ENCODE data around the gene C16orf96.
A peak's percentile ranks its signal among the peaks of the same experiment; 100 is the strongest.

Gene C16orf96

DNA sequence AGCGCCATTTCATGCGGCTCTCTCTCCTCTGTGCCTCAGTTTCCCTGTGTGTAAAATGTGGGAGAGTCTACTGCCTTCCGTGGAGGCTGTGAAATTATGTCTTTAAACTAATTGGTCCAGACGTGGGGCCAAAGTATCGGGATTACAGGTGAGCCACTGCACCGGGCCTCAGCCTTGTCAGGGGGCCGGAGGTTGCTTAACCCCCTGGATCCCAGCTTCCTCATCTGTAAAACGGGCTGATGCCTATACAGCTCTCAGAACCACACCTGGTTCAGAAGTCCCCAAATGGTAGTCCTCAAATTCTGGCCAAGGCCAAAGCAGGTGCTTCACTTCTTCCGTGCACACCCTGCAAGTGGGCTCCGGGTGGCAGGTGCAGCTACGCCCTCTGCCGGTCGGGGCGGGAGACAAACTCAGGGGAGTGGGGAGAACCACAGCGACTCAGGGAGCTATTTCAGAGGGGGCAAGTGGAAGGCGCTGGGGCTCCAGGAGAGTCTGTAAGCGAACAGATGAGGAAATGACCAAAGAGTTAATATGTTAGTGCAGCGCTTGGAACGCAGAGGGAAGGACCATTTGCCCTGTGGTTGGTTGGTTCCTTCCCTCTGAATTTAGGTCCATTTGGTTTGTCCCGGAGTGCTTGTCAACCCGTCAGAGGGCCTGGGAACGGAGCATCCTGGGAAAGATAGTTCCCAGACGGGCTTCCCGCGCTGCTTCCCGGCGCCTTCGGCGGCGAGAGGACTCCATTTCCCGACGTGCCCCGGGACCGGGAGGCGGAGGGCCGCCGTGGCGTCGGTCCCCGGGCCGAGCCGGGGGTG, 68.1 kb downstream of the C16orf96 start, which contains the start of gene MGRN1:
Gene MGRN1, plus strand, starts transcription at position 812 of the 812 bp plus-strand sequence. CDS start 135 bp downstream, outside the sequence.
- DNase-seq: peak; percentile 93

DNA sequence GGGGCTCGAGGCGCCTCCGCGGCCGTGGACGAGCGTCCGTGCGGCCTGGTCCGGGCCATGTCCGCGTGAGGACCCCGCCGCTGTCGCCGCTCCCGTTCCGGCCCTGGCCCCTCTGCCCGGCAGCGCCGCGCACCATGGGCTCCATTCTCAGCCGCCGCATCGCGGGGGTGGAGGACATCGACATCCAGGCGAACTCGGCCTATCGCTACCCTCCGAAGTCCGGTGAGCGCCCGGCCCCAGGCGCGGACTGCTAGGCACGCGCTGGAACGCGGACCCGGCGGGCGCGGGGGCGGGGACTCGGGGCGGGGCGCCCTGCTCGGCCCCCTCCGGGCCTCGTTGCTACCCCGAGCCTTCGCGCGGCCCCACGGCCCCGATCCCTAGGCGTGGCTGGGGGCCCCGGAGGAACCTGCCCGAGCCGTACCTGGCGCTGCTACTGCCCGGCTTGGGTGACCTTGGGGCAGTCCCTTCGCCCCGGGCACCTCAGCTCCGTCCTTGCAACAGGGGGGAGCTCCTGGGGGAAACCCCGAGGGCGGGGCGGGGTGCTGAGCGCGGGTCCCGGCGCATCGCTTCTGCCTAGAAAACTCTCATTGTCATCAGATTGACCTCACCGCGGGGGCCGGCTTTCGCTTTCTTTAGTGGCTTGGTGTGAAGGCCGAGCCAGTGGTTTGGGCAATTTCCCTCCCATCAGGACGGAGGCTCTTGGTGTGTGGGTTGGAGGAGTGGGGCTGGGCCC, 68.9 kb downstream of the C16orf96 start:
- no peak for DNase-seq

- DNase-seq: no peak
These were observed 69.5 kb downstream of the C16orf96 start for GRCh38 chr16:4625560-4626159.

DNA sequence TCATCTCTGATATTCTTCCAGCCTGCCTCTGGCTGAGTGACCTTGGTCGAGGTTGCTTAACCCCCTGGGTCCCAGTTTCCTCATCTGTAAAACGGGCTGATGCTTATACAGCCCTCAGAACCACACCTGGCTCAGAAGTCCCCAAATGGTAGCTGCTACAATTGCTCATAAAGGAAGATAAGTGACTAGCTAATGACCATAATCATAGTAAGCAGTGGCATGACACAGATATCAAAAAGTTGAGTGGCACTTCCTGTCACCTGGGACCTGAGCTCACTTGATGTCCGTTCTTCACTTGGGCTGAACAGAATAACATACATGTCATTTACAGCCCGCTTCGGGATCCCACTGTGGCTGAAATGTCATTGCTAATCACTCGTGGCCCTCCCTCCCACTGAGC, 70.3 kb downstream of the C16orf96 start:
- DNase-seq: no peak

DNA sequence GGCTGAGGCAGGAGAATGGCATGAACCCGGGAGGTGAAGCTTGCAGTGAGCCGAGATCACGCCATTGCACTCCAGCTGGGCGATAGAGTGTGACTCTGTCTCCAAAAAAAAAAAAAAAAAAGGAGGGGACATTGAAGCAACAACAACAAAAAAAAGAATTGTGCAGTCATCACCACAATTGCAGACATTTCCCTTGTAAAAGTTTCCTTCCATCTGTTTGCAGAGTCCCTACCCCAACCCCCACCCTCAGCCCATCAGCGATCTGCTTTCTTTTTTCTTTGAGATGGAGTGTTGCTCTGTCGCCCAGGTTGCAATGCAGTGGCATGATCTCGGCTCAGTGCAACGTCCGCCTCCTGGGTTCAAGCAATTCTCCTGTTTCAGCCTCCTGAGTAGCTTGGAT, 72.1 kb downstream of the C16orf96 start:
- DNase-seq: no peak

DNA sequence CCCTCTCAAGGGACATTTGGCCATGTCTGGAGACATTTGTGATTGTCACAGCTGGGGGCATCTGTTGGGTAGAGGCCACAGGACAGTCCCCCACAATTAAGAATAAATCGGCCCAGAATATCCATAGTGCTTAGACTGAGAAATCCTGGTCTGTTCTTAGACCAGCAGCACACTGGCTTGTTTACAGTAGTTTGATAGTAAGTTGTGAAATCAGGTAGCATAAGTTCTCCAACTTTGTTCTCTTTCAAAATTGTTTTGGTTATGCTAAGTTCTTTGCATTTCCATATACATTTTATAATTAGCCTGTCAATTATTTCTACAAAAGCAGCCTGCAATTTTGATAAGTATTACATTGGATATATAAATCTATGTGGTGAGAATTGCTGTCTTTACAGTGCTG, 75.3 kb downstream of the C16orf96 start:
- no peak for DNase-seq

GRCh38 chr16:4633910-4634635, 77.9 kb downstream of the C16orf96 start:
- no peak for DNase-seq

GRCh38 chr16:4634768-4635167, 78.6 kb downstream of the C16orf96 start:
- DNase-seq: no peak

DNA sequence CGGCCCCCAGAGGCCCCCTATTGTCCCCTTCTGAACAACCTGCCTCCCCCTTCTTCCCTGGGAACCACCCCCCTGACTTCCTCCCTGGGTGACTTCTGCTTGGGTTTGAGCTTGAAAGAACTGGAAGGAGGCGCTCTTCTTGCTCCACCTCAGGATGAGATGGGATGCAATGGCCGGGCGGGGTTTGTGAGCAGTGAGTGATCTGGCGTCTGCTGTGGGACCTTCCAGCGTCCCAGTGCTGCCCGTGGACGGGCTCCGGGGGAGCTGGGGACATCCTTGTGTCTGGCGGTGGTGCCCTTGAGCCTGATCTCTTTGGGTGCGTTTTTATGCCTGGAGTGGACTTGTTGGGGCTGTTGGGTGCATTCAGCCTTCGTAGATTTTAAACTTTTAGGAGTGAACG, 80.1 kb downstream of the C16orf96 start:
- no peak for DNase-seq

- no peak for DNase-seq
These were observed 81.5 kb downstream of the C16orf96 start for GRCh38 chr16:4637501-4638166.

- DNase-seq: no peak
These were observed 83.9 kb downstream of the C16orf96 start for GRCh38 chr16:4639899-4640509.

- no peak for DNase-seq
These were observed 84.6 kb downstream of the C16orf96 start for GRCh38 chr16:4640572-4641305.

DNA sequence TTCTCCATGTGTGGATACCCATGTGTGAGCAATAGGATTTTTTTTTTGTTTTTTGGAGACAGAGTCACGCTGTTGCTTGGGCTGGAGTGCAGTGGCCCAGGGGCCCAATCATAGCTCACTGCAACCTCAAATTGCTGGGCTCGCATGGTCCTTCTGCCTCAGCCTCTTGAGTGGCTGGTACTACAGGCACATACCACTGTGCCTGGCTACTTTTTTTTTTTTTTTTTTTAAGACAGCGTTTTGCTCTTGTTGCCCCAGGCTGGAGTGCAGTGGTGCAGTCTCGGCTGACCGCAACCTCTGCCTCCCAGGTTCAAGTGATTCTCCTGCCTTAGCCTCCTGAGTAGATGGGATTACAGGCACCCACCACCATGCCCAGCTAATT, 85.2 kb downstream of the C16orf96 start:
- DNase-seq: no peak

- no peak for DNase-seq
These were observed 85.8 kb downstream of the C16orf96 start for GRCh38 chr16:4641895-4642294.

GRCh38 chr16:4646773-4647643, 90.9 kb downstream of the C16orf96 start:
- DNase-seq: no peak

GRCh38 chr16:4647644-4647980, 91.5 kb downstream of the C16orf96 start:
- DNase-seq: no peak

DNA sequence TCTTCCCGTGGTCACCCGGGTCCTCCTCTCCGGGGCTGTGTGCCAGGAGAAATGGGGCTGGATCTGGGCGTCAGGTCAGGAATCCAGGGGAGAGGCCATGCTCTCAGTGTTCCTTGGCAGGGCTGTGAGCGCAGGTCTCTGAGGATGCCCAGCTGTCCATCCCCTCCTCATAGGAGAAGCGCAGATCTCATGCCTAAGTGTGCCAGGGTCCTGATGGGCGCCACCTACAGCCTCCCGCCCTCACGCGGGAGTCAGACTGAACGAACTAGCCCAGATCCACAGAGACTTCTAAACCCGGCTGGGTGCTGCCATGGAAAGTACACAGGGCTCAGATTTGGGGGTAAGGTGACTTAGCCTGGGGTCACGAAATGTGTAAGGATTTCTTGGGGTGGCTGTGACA, 92.8 kb downstream of the C16orf96 start:
- DNase-seq: no peak

DNA sequence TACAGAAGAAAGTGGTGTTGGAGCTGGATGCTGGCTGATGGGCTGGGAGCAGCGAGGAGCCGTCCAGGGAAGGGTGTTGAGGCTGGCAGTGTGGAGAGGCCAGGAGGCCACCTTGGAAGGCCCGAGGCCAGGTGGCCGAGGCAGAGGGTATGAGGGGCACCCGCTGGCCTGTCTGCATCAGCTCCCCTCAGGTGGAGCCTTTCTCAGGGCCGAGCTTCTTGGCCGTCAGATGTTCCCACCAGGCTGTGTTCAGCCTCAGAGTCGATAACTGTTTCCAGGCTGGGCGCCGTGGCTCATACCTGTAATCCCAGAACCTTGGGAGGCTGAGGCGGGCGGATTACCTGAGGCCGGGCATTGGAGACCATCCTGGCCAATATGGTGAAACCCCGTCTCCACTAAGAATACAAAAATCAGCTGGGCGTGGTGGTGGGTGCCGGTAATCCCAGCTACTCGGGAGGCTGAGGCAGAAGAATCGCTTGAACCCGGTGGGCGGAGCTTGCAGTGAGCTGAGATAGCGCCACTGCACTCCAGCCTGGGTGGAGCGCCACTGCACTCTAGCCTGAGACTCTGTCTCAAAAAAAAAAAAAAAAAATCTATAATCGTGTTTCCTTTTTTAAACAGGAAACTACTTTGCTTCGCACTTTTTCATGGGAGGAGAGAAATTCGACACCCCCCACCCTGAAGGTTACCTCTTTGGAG, 93.8 kb downstream of the C16orf96 start:
- DNase-seq: no peak

Measured in NCI-H510A treated with DMSO at 0.1 percent for 48 hours (cell line).